Nasal cavity respiratory epithelium epithelial cell of viscerocranial mucosa (primary cell): Measurements from ENCODE around the gene UFC1. TPM values are rescaled to one million over a fixed set of nuclear protein-coding genes. Genes with fewer than 3 reads are reported as not detected.

Experiments
- total RNA-seq: library from RNA; depleted of rRNA; stranded (reverse); fragments of >200 nt; gene quantifications from 2 replicates; pipeline ENCODE4 v1.2.3, GENCODE V29; 2014

The UFC1 gene
- 56.7 and 63.3 TPM in 2 replicates for total RNA-seq

GRCh38 chr1:161153682-161154337, at the start of gene UFC1:
Gene UFC1, plus strand, starts transcription at chr1:161153978. Its CDS starts 20 bp downstream, at chr1:161153998.

GRCh38 chr1:161117759-161118581, 35.8 kb upstream of the UFC1 start, which contains the start of the genes NIT1 and PFDN2:
Gene NIT1, plus strand, starts transcription at chr1:161118105. Its CDS starts 72 bp downstream, at chr1:161118177.
Gene PFDN2, minus strand, starts transcription at chr1:161118037. Its CDS starts 11 bp downstream, at chr1:161118026.

GRCh38 chr1:161132410-161133219, 21.2 kb upstream of the UFC1 start, which contains the start of gene DEDD:
Gene DEDD, minus strand, starts transcription at chr1:161132667. Its CDS starts 8,205 bp downstream, at chr1:161124462.

GRCh38 chr1:161159087-161159912, 5.5 kb downstream of the UFC1 start, which contains the start of gene USP21:
Gene USP21, plus strand, starts transcription at chr1:161159500. Its CDS starts 1,141 bp downstream, at chr1:161160641.

GRCh38 chr1:161165742-161166668, 12.2 kb downstream of the UFC1 start, which contains the start of gene PPOX:
Gene PPOX, plus strand, starts transcription at chr1:161166426. Its CDS starts 422 bp downstream, at chr1:161166848.

GRCh38 chr1:161177112-161177935, 23.5 kb downstream of the UFC1 start, which contains the start of gene B4GALT3:
Gene B4GALT3, minus strand, starts transcription at chr1:161177507. Its CDS starts 1,447 bp downstream, at chr1:161176060.

GRCh38 chr1:161198897-161199431, 45.2 kb downstream of the UFC1 start, which contains the start of gene ADAMTS4:
Gene ADAMTS4, minus strand, starts transcription at chr1:161199054. Its CDS starts 427 bp downstream, at chr1:161198627.

GRCh38 chr1:161201836-161202712, 48.3 kb downstream of the UFC1 start, which contains the start of gene NDUFS2:
Gene NDUFS2, plus strand, starts transcription at chr1:161202367. Its CDS starts 19 bp downstream, at chr1:161202386.

Other genes with a start within 250 kb of the UFC1 start
- 0.21 TPM in 1 of 2 replicates, not detected in the other for gene ITLN2, start 199.2 kb upstream of the UFC1 start, total RNA-seq
- 210 and 292 TPM in 2 replicates for gene F11R, start 132.8 kb upstream of the UFC1 start, total RNA-seq
- gene TSTD1, start 115.0 kb upstream of the UFC1 start, total RNA-seq = 38.3 and 78.6 TPM in 2 replicates
- gene USF1, start 108.0 kb upstream of the UFC1 start, total RNA-seq = 47.0 and 60.1 TPM in 2 replicates
- 0.43 and 0.68 TPM in 2 replicates for gene ARHGAP30, start 84.1 kb upstream of the UFC1 start, total RNA-seq
- gene NECTIN4, start 64.4 kb upstream of the UFC1 start, total RNA-seq = 81.0 and 91.3 TPM in 2 replicates
- gene KLHDC9, start 55.6 kb upstream of the UFC1 start, total RNA-seq = 1.1 and 1.4 TPM in 2 replicates
- gene PFDN2, start 35.9 kb upstream of the UFC1 start, total RNA-seq = 88.4 and 180 TPM in 2 replicates
- gene NIT1, start 35.9 kb upstream of the UFC1 start, total RNA-seq = 30.2 and 45.1 TPM in 2 replicates
- 30.1 and 37.2 TPM in 2 replicates for gene DEDD, start 21.3 kb upstream of the UFC1 start, total RNA-seq
- 6.8 and 10.6 TPM in 2 replicates for gene USP21, start 5.5 kb downstream of the UFC1 start, total RNA-seq
- 7.0 and 11.6 TPM in 2 replicates for gene PPOX, start 12.4 kb downstream of the UFC1 start, total RNA-seq
- gene B4GALT3, start 23.5 kb downstream of the UFC1 start, total RNA-seq = 16.1 and 30.6 TPM in 2 replicates
- under 0.01 TPM in 2 replicates for gene ADAMTS4, start 45.1 kb downstream of the UFC1 start, total RNA-seq
- 115 and 136 TPM in 2 replicates for gene NDUFS2, start 48.4 kb downstream of the UFC1 start, total RNA-seq
- gene FCER1G, start 61.3 kb downstream of the UFC1 start, total RNA-seq = 0.34 TPM in 1 of 2 replicates, not detected in the other
- gene APOA2, start 69.7 kb downstream of the UFC1 start, total RNA-seq = not detected in 2 replicates
- 10.9 and 11.7 TPM in 2 replicates for gene TOMM40L, start 72.1 kb downstream of the UFC1 start, total RNA-seq
- not detected in 2 replicates for gene NR1I3, start 84.2 kb downstream of the UFC1 start, total RNA-seq
- gene PCP4L1, start 104.8 kb downstream of the UFC1 start, total RNA-seq = under 0.01 and 6.0 TPM in 2 replicates
- gene MPZ, start 156.0 kb downstream of the UFC1 start, total RNA-seq = under 0.01 and 0.07 TPM in 2 replicates
- 17.7 and 19.8 TPM in 2 replicates for gene SDHC, start 160.4 kb downstream of the UFC1 start, total RNA-seq
- not detected in 2 replicates for gene CFAP126, start 213.9 kb downstream of the UFC1 start, total RNA-seq